NT2/D1 (cell line): ENCODE measurements around the gene TRPV6.

Source experiments
- YY1 ChIP-seq: IDR thresholded peaks from 2 replicates; pipeline ENCODE4 v1.6.1; 2011; ENCODE audit not compliant: insufficient read length, insufficient read depth
- ZNF274 ChIP-seq: IDR thresholded peaks from 2 replicates; pipeline ENCODE4 v1.6.1; 2011; ENCODE audit warnings: mild to moderate bottlenecking, low read depth, low read length

DNA sequence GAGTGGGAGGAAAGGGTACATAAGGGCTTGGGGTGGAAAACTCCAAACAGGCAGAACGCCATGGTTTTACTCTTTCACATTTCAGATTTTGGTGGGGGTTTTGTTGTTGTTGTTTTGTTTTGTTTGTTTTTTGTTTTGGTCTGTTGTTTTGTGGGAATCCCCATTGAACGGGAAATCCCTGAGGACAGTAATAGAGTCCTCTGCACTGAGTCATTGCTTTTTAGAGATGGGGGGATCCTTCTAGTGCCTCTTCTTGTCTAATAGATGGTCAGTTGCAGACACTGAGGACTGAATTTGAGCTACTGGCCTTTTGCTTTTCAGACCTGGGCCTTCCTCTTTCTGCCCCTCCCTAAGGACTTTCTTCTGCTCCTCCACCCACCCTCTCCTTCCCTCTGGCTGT, 28.0 kb upstream of the TRPV6 start:
- TF ChIP-seq ZNF274 (no peak), YY1 (no peak)
